ENCODE data around the gene PPFIA1.

PPFIA1 gene

DNA sequence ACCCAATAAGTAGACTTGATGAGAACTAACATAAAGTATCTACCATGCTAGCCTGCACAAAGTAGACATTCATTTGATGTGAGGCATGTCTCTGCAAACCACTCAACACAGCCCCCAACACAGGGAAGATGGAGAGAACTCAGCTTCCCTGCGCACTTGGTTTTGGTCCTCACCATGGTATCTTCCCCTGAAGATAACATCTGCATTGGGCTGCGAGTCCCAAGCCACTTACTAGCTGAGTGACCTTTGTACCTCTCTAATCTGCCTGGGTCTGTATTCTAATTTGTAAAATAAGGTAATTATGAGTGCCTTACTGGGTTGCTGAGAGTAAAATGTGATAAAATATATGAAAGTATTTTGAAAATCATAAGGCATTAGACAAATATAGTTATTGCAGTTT, 30.7 kb downstream of the PPFIA1 start:
- TF ChIP-seq CTCF (IDR thresholded peaks at IDR 0.05), result no peak

DNA sequence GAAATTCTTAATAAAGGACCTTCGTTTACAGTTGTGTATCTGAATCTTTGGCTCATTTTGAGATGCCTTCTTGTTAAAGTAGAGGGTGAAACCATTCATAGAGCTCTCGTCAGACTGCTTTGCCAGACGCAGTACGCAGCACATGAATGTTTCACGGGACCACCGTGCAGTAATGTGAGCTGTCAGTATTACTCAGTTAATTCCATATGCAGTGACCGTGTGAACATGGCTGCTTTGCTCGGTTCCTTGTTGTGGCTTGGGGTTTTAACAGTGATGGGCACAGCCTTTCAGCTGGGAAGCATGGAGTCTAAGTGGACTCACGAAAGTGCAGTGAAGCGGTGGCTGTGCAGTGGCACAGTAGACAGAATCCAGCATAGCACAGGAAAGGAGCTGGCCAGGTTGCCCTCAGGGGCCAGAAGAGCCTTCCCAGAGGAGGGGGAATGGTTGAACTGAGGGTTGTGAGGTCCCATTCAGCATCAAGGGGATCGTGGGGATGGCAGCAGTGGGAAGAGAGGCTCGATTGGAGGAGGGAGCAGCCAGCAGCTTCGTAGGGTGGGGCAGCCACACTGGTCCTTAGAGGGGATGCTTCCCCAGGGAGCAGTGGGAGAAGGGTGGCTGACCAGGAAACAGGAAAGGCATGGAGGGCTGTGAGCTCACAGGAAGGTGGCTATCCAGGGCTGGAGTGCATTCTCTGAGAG, 31.4 kb downstream of the PPFIA1 start:
- TF ChIP-seq CTCF (IDR thresholded peaks at IDR 0.05), result no peak

- no peak for TF ChIP-seq CTCF (IDR thresholded peaks at IDR 0.05)
These were observed 31.9 kb downstream of the PPFIA1 start for GRCh38 chr11:70302419-70302752.

GRCh38 chr11:70303070-70303469, 32.6 kb downstream of the PPFIA1 start:
- TF ChIP-seq CTCF (IDR thresholded peaks at IDR 0.05), result no peak

DNA sequence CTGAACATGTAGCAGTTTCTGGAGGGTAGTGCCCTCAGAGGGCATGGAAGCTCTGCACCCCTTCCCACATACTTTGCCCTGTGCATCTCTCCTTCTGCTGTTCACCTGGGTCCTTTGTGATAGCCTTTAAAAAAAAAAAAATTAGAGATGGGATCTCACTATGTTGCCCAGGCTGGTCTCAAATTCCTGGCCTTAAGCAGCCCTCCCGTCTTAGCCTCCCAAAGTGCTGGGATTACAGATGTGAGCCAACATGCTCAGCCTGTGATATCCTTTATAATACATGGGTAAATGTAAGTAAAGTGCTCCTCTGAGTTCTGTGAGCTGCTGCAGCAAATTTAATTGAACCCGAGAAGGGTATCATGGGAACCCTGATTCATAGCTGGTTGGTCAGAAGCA, 33.7 kb downstream of the PPFIA1 start:
- TF ChIP-seq CTCF (IDR thresholded peaks at IDR 0.05), result no peak

GRCh38 chr11:70305501-70305900, 35.0 kb downstream of the PPFIA1 start:
- TF ChIP-seq CTCF (IDR thresholded peaks at IDR 0.05), result no peak

- no peak for TF ChIP-seq CTCF (IDR thresholded peaks at IDR 0.05)
These were observed 36.1 kb downstream of the PPFIA1 start for GRCh38 chr11:70306586-70307033.

GRCh38 chr11:70307176-70307575, 36.7 kb downstream of the PPFIA1 start:
- TF ChIP-seq CTCF (IDR thresholded peaks at IDR 0.05), result no peak
